CD14-positive monocyte (primary cell): ENCODE measurements around the gene HDAC4. TPM values are rescaled to one million over a fixed set of nuclear protein-coding genes. Genes with fewer than 3 reads are reported as not detected.

Experiments used
- DNase-seq, 3 donors: peaks; one replicate each; pipeline ENCODE4 v3.0.0-alpha.2; 2011 to 2022
- H2AFZ ChIP-seq: 2 replicates; pipeline ENCODE4 v1.6.0; 2012; ENCODE audit warnings: mild to moderate bottlenecking, low read depth, low read length, inconsistent platforms; ENCODE audit not compliant: insufficient read depth, poor library complexity, severe bottlenecking
- H3K27ac ChIP-seq, 2 donors: 1 replicate in 1 of 2; 2 replicates in 1 of 2; pipeline ENCODE4 v1.5.1; 2012 to 2013; ENCODE audit warnings: low read length in 2 of 2, control low read depth in 1 of 2, inconsistent platforms in 1 of 2, low read depth in 1 of 2, mild to moderate bottlenecking in 1 of 2
- H3K27me3 ChIP-seq, 2 donors: one replicate each; pipeline versions ENCODE4 v1.6.0 to v1.6.1; 2011 to 2013; ENCODE audit warnings: low read length in 2 of 2; ENCODE audit not compliant: control insufficient read depth in 2 of 2, insufficient read depth in 2 of 2
- H3K36me3 ChIP-seq, 2 donors: replicated peaks in 1 of 2; 1 replicate in 1 of 2; 2 replicates in 1 of 2; pipeline versions ENCODE4 v1.5.1 to v1.6.1; 2012 to 2013; ENCODE audit warnings: low read length in 2 of 2, control low read depth in 1 of 2, inconsistent platforms in 1 of 2, mild to moderate bottlenecking in 1 of 2; ENCODE audit not compliant: insufficient read depth in 2 of 2, control insufficient read depth in 1 of 2
- H3K4me1 ChIP-seq, 2 donors: 1 replicate in 1 of 2; 2 replicates in 1 of 2; pipeline versions ENCODE4 v1.5.1 to v1.6.1; 2012 to 2013; ENCODE audit warnings: low read length in 2 of 2, control low read depth in 1 of 2, inconsistent platforms in 1 of 2, mild to moderate bottlenecking in 1 of 2, moderate library complexity in 1 of 2; ENCODE audit not compliant: insufficient read depth in 2 of 2, control insufficient read depth in 1 of 2
- H3K4me2 ChIP-seq: replicated peaks from 2 replicates; pipeline ENCODE3; 2012; ENCODE audit warnings: low read length, moderate library complexity, mild to moderate bottlenecking; ENCODE audit not compliant: poor library complexity, severe bottlenecking; ENCODE audit errors: extremely low read depth
- H3K4me3 ChIP-seq, 3 experiments: fragments of 200-600 bp in 1 of 3; sonication (generic) in 1 of 3; replicated peaks in 1 of 3; 1 replicate in 2 of 3; 2 replicates in 1 of 3; pipeline ENCODE4 v1.5.1; 2011 to 2013; ENCODE audit warnings: low read length in 3 of 3, mild to moderate bottlenecking in 3 of 3, control low read depth in 2 of 3, low read depth in 2 of 3, inconsistent platforms in 1 of 3, moderate library complexity in 1 of 3
- H3K79me2 ChIP-seq: 2 replicates; pipeline ENCODE4 v1.6.0; 2012; ENCODE audit warnings: mild to moderate bottlenecking, control low read depth, inconsistent platforms, low read length, moderate library complexity; ENCODE audit not compliant: insufficient read depth
- H3K9ac ChIP-seq: 2 replicates; pipeline ENCODE4 v1.6.0; 2017; ENCODE audit warnings: low read length, mild to moderate bottlenecking; ENCODE audit not compliant: insufficient read depth, poor library complexity, severe bottlenecking
- H3K9me3 ChIP-seq, 2 donors: replicated peaks in 1 of 2; 1 replicate in 1 of 2; 2 replicates in 1 of 2; pipeline versions ENCODE4 v1.5.1 to v1.6.1; 2012 to 2013; ENCODE audit warnings: low read length in 2 of 2, control low read depth in 1 of 2; ENCODE audit not compliant: control insufficient read depth in 1 of 2, insufficient read depth in 1 of 2
- H4K20me1 ChIP-seq: 2 replicates; pipeline ENCODE4 v1.6.0; 2012; ENCODE audit warnings: mild to moderate bottlenecking, low read length, control low read depth, moderate library complexity; ENCODE audit not compliant: insufficient read depth
- H3K27ac Mint-ChIP-seq, 7 donors: one replicate each; pipeline ENCODE4 v1.8.0; 2020; ENCODE audit warnings: mild to moderate bottlenecking in 7 of 7, mixed read lengths in 7 of 7, moderate library complexity in 6 of 7, inconsistent platforms in 2 of 7
- H3K27me3 Mint-ChIP-seq, 3 donors: one replicate each; pipeline ENCODE4 v1.8.0; 2021 to 2022; ENCODE audit warnings: low read depth in 3 of 3, mild to moderate bottlenecking in 3 of 3, mixed read lengths in 3 of 3, moderate library complexity in 3 of 3, inconsistent platforms in 1 of 3
- H3K36me3 Mint-ChIP-seq, 2 donors: one replicate each; pipeline ENCODE4 v1.8.0; 2020; ENCODE audit warnings: mixed read lengths in 2 of 2, inconsistent platforms in 1 of 2, mild to moderate bottlenecking in 1 of 2
- H3K4me1 Mint-ChIP-seq: one replicate; pipeline ENCODE4 v1.8.0; 2020; ENCODE audit warnings: mild to moderate bottlenecking, mixed read lengths
- H3K4me3 Mint-ChIP-seq, 2 donors: one replicate each; pipeline ENCODE4 v1.8.0; 2020; ENCODE audit warnings: mild to moderate bottlenecking in 2 of 2, mixed read lengths in 2 of 2, moderate library complexity in 1 of 2
- H3K9me3 Mint-ChIP-seq, 7 donors: one replicate each; pipeline ENCODE4 v1.8.0; 2020 to 2022; ENCODE audit warnings: mixed read lengths in 7 of 7, mild to moderate bottlenecking in 6 of 7, moderate library complexity in 6 of 7, inconsistent platforms in 2 of 7
- CTCF ChIP-seq: fragments of 200-600 bp; IDR thresholded peaks from one replicate; pipeline ENCODE4 v1.8.0; 2022; ENCODE audit warnings: antibody characterized with exemption, mild to moderate bottlenecking
- WGBS: methylation state at CpG from one replicate; pipeline ENCODE4 v1.1.5; 2013; ENCODE audit warnings: missing lambda C conversion rate; ENCODE audit not compliant: insufficient coverage; 5-methylcytosine and 5-hydroxymethylcytosine counted together
- intact Hi-C, 2 donors: fragments of 100-400 bp; cut with micrococcal nuclease; formaldehyde crosslinking; loops; one replicate each; pipeline versions ENCODE4 v1.15.0 to v1.15.1; 2023
- polyA plus RNA-seq, 3 donors: library from polyadenylated mRNA; depleted of rRNA in 1 of 3; unstranded in 2 of 3; stranded (reverse) in 1 of 3; fragments of 300-500 nt in 2 of 3; fragments of >200 nt in 1 of 3; fragmentation: Illumina TruSeq in 2 of 3; gene quantifications; 1 replicate in 2 of 3; 2 replicates in 1 of 3; pipeline ENCODE4 v1.2.3, GENCODE V29; 2012 to 2021

The HDAC4 gene
- polyA plus RNA-seq, 3 donors: 3.3 to 23.0 (median 4.5) TPM

GRCh38 chr2:239101071-239101470 lies 299.7 kb downstream of the HDAC4 start:
- H3K9ac ChIP-seq: no peak overlapping the region
- peaks cover 95% of the 10 kb centered on the region in 2 donors for H3K36me3 ChIP-seq
- H3K4me2 ChIP-seq: no peak overlapping the region
- peaks cover 72 to 89% of the 10 kb centered on the region in 2 donors for H3K36me3 Mint-ChIP-seq
- no peaks in the 10 kb centered on the region for H3K9me3 Mint-ChIP-seq
- no peak for TF ChIP-seq CTCF
- intact Hi-C loops: no loop called here
- DNase-seq: no peak
- no peak overlapping the region for H3K4me3 Mint-ChIP-seq
- no peaks in the 10 kb centered on the region for H3K27me3 Mint-ChIP-seq
- no peaks in the 10 kb centered on the region for H3K9me3 ChIP-seq
- H3K27ac Mint-ChIP-seq: peak overlapping the region in 5 of 7 donors; percentile 37 to 85 (median 62)
- H4K20me1 ChIP-seq: peaks cover 55% of the 10 kb centered on the region
- WGBS: 99% methylated on average over 14 of the region's 15 CpGs
- H3K79me2 ChIP-seq: no peaks in the 10 kb centered on the region
- H3K27ac ChIP-seq: no peak overlapping the region
- no peaks in the 10 kb centered on the region for H3K4me1 Mint-ChIP-seq
- H3K4me1 ChIP-seq: no peaks in the 10 kb centered on the region
- H3K27me3 ChIP-seq: no peaks in the 10 kb centered on the region
- H3K4me3 ChIP-seq: no peak overlapping the region
- H2AFZ ChIP-seq: no peak overlapping the region

DNA sequence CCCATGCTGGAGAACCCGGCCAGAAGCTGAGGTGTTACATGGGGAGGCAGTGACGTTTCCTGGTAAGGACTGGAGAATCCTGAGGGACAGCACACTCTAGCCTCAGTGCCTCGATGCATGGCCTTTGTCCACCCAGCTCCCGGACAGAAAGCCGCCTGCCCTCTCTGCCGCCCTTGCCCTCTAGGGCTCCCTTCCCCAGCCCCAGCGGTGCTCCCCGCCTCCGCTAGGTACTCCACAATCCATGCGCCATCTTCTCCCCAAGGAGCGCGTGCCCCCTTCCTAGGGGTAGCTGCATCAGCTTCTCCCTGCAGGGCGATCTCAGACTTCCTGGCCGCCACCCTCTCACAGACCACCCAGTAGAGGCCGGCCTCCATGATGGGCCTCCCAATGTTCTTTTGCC lies 301.3 kb downstream of the HDAC4 start:
- DNase-seq: no peak
- H3K4me1 ChIP-seq: no peaks in the 10 kb centered on the region
- H3K27me3 ChIP-seq: no peaks in the 10 kb centered on the region
- no peaks in the 10 kb centered on the region for H3K79me2 ChIP-seq
- H3K9me3 ChIP-seq: no peaks in the 10 kb centered on the region
- intact Hi-C loops: no loop called here
- H3K27ac ChIP-seq: no peak overlapping the region
- 97% methylated on average over 14 of the region's 15 CpGs for WGBS
- no peaks in the 10 kb centered on the region for H3K27me3 Mint-ChIP-seq
- no peak overlapping the region for H3K27ac Mint-ChIP-seq
- no peaks in the 10 kb centered on the region for H3K4me1 Mint-ChIP-seq
- peaks cover 95% of the 10 kb centered on the region in 2 donors for H3K36me3 ChIP-seq
- no peak overlapping the region for H3K4me3 ChIP-seq
- TF ChIP-seq CTCF: no peak
- H3K4me2 ChIP-seq: no peak overlapping the region
- H3K36me3 Mint-ChIP-seq: peaks cover 69 to 88% of the 10 kb centered on the region in 2 donors
- peaks cover 60% of the 10 kb centered on the region for H4K20me1 ChIP-seq
- H3K9me3 Mint-ChIP-seq: no peaks in the 10 kb centered on the region
- no peak overlapping the region for H3K4me3 Mint-ChIP-seq
- H3K9ac ChIP-seq: no peak overlapping the region
- H2AFZ ChIP-seq: no peak overlapping the region
